ENCODE results near the gene TMEM135.

Gene TMEM135

DNA sequence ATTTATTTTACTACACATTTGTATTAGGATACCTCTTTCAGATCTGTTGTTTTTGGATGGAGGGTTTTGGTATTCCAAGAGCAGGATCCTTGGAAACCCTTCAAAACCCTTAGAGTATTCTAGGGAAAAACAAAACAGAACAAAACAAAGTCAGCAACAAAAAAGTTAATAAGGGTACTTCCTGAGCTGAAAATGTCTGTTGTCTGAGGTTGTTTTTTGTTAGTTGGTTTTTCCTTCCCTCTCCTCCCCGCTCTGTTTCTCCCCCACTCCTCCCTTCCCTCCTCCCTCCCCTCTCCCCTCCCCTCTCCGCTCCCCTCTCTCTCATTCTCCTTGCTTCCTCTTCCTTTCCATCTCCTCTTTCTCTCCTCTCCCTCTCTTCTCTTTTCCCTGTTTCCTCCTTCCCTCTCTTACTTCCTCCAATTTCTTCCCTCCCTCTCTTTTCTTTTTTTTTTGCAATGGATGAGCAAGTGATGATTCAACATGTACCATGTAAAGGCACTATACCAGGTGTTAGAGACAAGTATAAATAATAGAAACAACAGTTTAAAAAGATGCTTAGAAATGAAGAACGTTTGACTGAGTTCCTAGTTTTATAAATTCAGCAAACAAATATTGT, 160.6 kb downstream of the TMEM135 start:
- Histone ChIP-seq H4K20me1 (ENCODE audit: insufficient read depth, low read length) (no peaks in the 10 kb centered on the region), H3K79me2 (ENCODE audit: insufficient read depth, low read length) (no peaks in the 10 kb centered on the region), H3K4me3 (ENCODE audit: low read depth, low read length, poor library complexity, severe bottlenecking) (no peak overlapping the region), H3K9me2 (ENCODE audit: low read depth, low read length) (no peaks in the 10 kb centered on the region), H3K27me3 (ENCODE audit: insufficient read depth, low read length) (no peaks in the 10 kb centered on the region), H3K4me2 (ENCODE audit: low read length) (no peak overlapping the region), H3K9me3 (ENCODE audit: low read length) (no peaks in the 10 kb centered on the region), H2AFZ (ENCODE audit: low read length) (no peak overlapping the region), H3K36me3 (ENCODE audit: insufficient read depth, low read length) (no peaks in the 10 kb centered on the region), H3K9ac (ENCODE audit: low read length) (no peak overlapping the region), H3K4me1 (ENCODE audit: insufficient read depth, low read length, severe bottlenecking) (no peaks in the 10 kb centered on the region), H3F3A (ENCODE audit: insufficient read depth, low read length) (no peaks in the 10 kb centered on the region), H3K27ac (ENCODE audit: low read depth, low read length, poor library complexity, severe bottlenecking) (no peak overlapping the region)
- no peak for TF ChIP-seq EZH2 (IDR thresholded peaks at IDR 0.05; ENCODE audit: borderline replicate concordance, low read length)
- TF ChIP-seq, protein P1, sequence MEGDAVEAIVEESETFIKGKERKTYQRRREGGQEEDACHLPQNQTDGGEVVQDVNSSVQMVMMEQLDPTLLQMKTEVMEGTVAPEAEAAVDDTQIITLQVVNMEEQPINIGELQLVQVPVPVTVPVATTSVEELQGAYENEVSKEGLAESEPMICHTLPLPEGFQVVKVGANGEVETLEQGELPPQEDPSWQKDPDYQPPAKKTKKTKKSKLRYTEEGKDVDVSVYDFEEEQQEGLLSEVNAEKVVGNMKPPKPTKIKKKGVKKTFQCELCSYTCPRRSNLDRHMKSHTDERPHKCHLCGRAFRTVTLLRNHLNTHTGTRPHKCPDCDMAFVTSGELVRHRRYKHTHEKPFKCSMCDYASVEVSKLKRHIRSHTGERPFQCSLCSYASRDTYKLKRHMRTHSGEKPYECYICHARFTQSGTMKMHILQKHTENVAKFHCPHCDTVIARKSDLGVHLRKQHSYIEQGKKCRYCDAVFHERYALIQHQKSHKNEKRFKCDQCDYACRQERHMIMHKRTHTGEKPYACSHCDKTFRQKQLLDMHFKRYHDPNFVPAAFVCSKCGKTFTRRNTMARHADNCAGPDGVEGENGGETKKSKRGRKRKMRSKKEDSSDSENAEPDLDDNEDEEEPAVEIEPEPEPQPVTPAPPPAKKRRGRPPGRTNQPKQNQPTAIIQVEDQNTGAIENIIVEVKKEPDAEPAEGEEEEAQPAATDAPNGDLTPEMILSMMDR (IDR thresholded peaks at IDR 0.05; ENCODE audit: low read length), result no peak

DNA sequence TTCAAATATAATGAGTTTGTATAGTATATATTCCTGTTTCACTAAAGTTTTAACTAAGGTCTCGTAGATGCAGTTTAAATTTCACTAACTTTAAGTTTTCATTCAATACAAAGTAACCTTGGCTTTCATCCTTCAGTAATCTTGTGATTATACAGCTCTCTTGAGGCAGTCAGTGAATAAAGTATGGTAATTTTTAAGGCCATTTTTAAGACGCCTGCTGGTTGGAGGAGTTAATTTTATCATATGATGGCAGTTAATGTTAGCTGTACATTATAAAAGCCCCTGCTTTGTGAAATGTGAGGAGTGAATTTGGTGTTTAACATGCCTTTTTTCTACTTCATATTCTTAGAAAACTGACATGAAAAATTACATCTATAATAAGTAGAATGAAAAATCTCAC, 163.6 kb downstream of the TMEM135 start:
- no peaks in the 10 kb centered on the region for H3K9me2 ChIP-seq (ENCODE audit: low read depth, low read length)
- no peaks in the 10 kb centered on the region for H3K36me3 ChIP-seq (ENCODE audit: insufficient read depth, low read length)
- H3K4me2 ChIP-seq (ENCODE audit: low read length), result no peak overlapping the region
- H3K27me3 ChIP-seq (ENCODE audit: insufficient read depth, low read length), result no peaks in the 10 kb centered on the region
- no peaks in the 10 kb centered on the region for H3F3A ChIP-seq (ENCODE audit: insufficient read depth, low read length)
- no peaks in the 10 kb centered on the region for H4K20me1 ChIP-seq (ENCODE audit: insufficient read depth, low read length)
- H2AFZ ChIP-seq (ENCODE audit: low read length), result no peak overlapping the region
- no peaks in the 10 kb centered on the region for H3K4me1 ChIP-seq (ENCODE audit: insufficient read depth, low read length, severe bottlenecking)
- H3K79me2 ChIP-seq (ENCODE audit: insufficient read depth, low read length), result no peaks in the 10 kb centered on the region
- no peaks in the 10 kb centered on the region for H3K9me3 ChIP-seq (ENCODE audit: low read length)
- H3K9ac ChIP-seq (ENCODE audit: low read length), result no peak overlapping the region
- H3K27ac ChIP-seq (ENCODE audit: low read depth, low read length, poor library complexity, severe bottlenecking), result no peak overlapping the region
- TF ChIP-seq, protein P1 (IDR thresholded peaks at IDR 0.05; ENCODE audit: low read length), result no peak
- TF ChIP-seq EZH2 (IDR thresholded peaks at IDR 0.05; ENCODE audit: borderline replicate concordance, low read length), result no peak
- no peak overlapping the region for H3K4me3 ChIP-seq (ENCODE audit: low read depth, low read length, poor library complexity, severe bottlenecking)

DNA sequence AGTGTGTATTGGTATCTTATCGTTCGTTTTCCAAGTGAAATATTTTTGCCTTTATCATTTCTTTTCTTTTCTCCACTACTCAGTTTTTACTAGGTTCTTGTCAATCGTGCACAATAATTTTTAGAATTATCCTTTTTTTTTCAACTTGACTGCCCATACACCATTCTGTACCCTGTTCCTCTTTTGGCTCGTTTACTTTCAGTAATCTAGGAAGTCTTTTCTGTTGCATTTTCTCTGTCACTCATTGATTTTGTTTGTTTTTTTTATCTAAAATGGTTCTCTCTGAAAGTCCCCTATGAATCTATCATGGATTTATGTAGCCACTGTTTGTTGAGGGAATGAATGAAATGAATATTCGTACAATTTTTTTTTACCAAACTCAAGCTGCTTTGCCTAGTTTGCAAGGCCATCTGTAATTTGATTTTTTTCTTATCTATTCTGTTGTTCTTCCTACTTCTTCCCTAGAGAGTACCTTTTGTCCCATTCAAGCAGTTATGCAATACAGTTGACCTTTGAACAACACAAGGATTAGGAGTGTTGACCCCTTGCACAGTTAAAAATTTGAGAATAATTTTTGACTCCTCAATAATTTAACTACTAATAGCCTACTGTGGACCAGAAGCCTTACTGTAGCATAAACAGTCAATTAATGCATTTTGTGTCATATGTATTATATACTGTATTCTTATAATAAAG, 166.3 kb downstream of the TMEM135 start:
- Histone ChIP-seq H3K4me2 (ENCODE audit: low read length) (no peak overlapping the region), H2AFZ (ENCODE audit: low read length) (no peak overlapping the region), H3K36me3 (ENCODE audit: insufficient read depth, low read length) (no peaks in the 10 kb centered on the region), H3K9me2 (ENCODE audit: low read depth, low read length) (no peaks in the 10 kb centered on the region), H3K4me3 (ENCODE audit: low read depth, low read length, poor library complexity, severe bottlenecking) (no peak overlapping the region), H4K20me1 (ENCODE audit: insufficient read depth, low read length) (no peaks in the 10 kb centered on the region), H3K4me1 (ENCODE audit: insufficient read depth, low read length, severe bottlenecking) (no peaks in the 10 kb centered on the region), H3K9ac (ENCODE audit: low read length) (no peak overlapping the region), H3K27me3 (ENCODE audit: insufficient read depth, low read length) (no peaks in the 10 kb centered on the region), H3F3A (ENCODE audit: insufficient read depth, low read length) (no peaks in the 10 kb centered on the region), H3K79me2 (ENCODE audit: insufficient read depth, low read length) (no peaks in the 10 kb centered on the region), H3K9me3 (ENCODE audit: low read length) (no peaks in the 10 kb centered on the region), H3K27ac (ENCODE audit: low read depth, low read length, poor library complexity, severe bottlenecking) (no peak overlapping the region)
- no peak for TF ChIP-seq EZH2 (IDR thresholded peaks at IDR 0.05; ENCODE audit: borderline replicate concordance, low read length)
- TF ChIP-seq, protein P1 (IDR thresholded peaks at IDR 0.05; ENCODE audit: low read length), result no peak
